ENCODE results near the gene RFX4. TPM values are rescaled to one million over a fixed set of nuclear protein-coding genes. Genes with fewer than 3 reads are reported as not detected.

RFX4 gene
- total and polyA plus RNA-seq, 2 of the 8 experiments (the other 6 are each of a cell fraction or from before 2014, with no cell fraction given): 0.06 TPM; not detected in 1

- Histone ChIP-seq H2AFZ (ENCODE audit: low read length) (peak within 1 kb of the TSS; percentile 96), H3K4me1 (replicated peaks in 1 of 4; ENCODE audit: control insufficient read depth in 3 of 4, insufficient read depth in 4 of 4, low read length in 3 of 4) (peaks cover 5 to 14% (median 8%) of the 10 kb centered on the region in 4 experiments; a peak in 5 of 7 replicates), H3K14ac (ENCODE audit: insufficient read length) (no peak within 1 kb of the TSS), H3K23me2 (ENCODE audit: low read depth, low read length) (peaks cover 7% of the 10 kb centered on the region; the same call in 1 of the 2 replicates), H2AK5ac (ENCODE audit: low read depth, low read length) (no peak within 1 kb of the TSS; the same call in 1 of the 2 replicates), H3K56ac (replicated peaks; ENCODE audit: insufficient read length, low read depth, low read length) (peak within 1 kb of the TSS; percentile 87), H2BK5ac (ENCODE audit: low read depth, low read length) (peak within 1 kb of the TSS; percentile 93), H4K91ac (replicated peaks; ENCODE audit: insufficient read length, low read length) (peak within 1 kb of the TSS; percentile 88), H3K79me1 (ENCODE audit: low read depth, low read length) (peaks cover 2% of the 10 kb centered on the region; the same call in 1 of the 2 replicates), H4K20me1 (replicated peaks in 1 of 2; ENCODE audit: control insufficient read depth in 1 of 2, insufficient read depth in 2 of 2, low read length in 2 of 2) (peaks cover 0 to 7% of the 10 kb centered on the region in 2 experiments), H3K27me3 (replicated peaks in 1 of 4; ENCODE audit: control insufficient read depth in 3 of 4, extremely low read depth in 1 of 4, insufficient read depth in 3 of 4, low read length in 3 of 4) (no peaks in the 10 kb centered on the region), H3K27ac (ENCODE audit: low read depth, low read length) (peak within 1 kb of the TSS; percentile 92), H2BK15ac (ENCODE audit: low read length) (no peak within 1 kb of the TSS), H4K8ac (ENCODE audit: extremely low read depth, insufficient read depth, low read length) (peak within 1 kb of the TSS; percentile 97), H3K36me3 (ENCODE audit: control insufficient read depth in 2 of 4, insufficient read depth in 4 of 4, low read length in 3 of 4) (no peaks in the 10 kb centered on the region; a peak in 1 of 8 replicates), H2BK20ac (ENCODE audit: low read length) (no peak within 1 kb of the TSS), H4K5ac (ENCODE audit: insufficient read length, low read depth, low read length) (peak within 1 kb of the TSS; percentile 82), H3K23ac (ENCODE audit: insufficient read length) (no peak within 1 kb of the TSS), H3K18ac (ENCODE audit: extremely low read depth, low read length) (peak within 1 kb of the TSS; percentile 98), H3K79me2 (ENCODE audit: control insufficient read depth in 1 of 2, insufficient read depth in 2 of 2, low read length in 2 of 2) (peaks cover 14 to 44% of the 10 kb centered on the region in 2 experiments), H3K4me3 (ENCODE audit: extremely low read depth in 1 of 4, insufficient read depth in 2 of 4, low read depth in 3 of 4, low read length in 4 of 4) (peak within 1 kb of the TSS; percentile 81 to 92 (median 85)), H2BK12ac (ENCODE audit: low read depth, low read length) (peak within 1 kb of the TSS; percentile 88), H3K9me3 (ENCODE audit: insufficient read depth in 2 of 2, low read depth in 1 of 2, low read length in 1 of 2) (no peaks in the 10 kb centered on the region), H3K9ac (replicated peaks in 1 of 4; ENCODE audit: extremely low read depth in 1 of 4, low read depth in 3 of 4, low read length in 3 of 4) (peak within 1 kb of the TSS; percentile 54 to 86 (median 85)), H3K4ac (replicated peaks; ENCODE audit: insufficient read length, low read depth, low read length) (peak within 1 kb of the TSS; percentile 73), H3K4me2 (ENCODE audit: insufficient read depth in 1 of 2, low read depth in 2 of 2, low read length in 2 of 2) (peak within 1 kb of the TSS; percentile 68 to 94), H2BK120ac (replicated peaks; ENCODE audit: low read depth, low read length) (peak within 1 kb of the TSS; percentile 19)
- 2% methylated on average over 52 of the region's 66 CpGs; no CpG with 5 or more reads in 1 of the 2 experiments for WGBS, 2 experiments (ENCODE audit: extremely low coverage in 1 of 2, insufficient coverage in 1 of 2, insufficient read length in 1 of 2, insufficient replicate concordance in 2 of 2, low coverage in 1 of 2, low lambda C conversion rate in 2 of 2, missing lambda C conversion rate in 1 of 2)
- POLR2A ChIA-PET (ENCODE audit: partially characterized antibody): interaction anchor here (0.7 to 2.6 kb wide), 9 partner anchors 10 to 192 kb away, joined by 3 to 9 read pairs (median 4); no protein-coding TSS in a partner anchor
- DNase-seq (ENCODE audit: low read depth in 1 of 2, low spot score in 2 of 2) (peak; percentile 95 to 98), FAIRE-seq (peak; percentile 74)
- CTCF ChIA-PET (ENCODE audit: partially characterized antibody): interaction anchor here (0.8 to 1.8 kb wide), 2 partner anchors 27 to 50 kb away, joined by 3 to 6 read pairs; no protein-coding TSS in a partner anchor
- peak; percentile 95 for TF ChIP-seq SIX5 (IDR thresholded peaks at IDR 0.05; ENCODE audit: low read depth, low read length)
- 0 out of 2 replicates have a peak, but pooled peaks have one; percentile 76 for TF ChIP-seq ATF2 (IDR thresholded peaks at IDR 0.05; ENCODE audit: low read length)
- no peak for TF ChIP-seq CBX8 (IDR thresholded peaks at IDR 0.05; ENCODE audit: borderline replicate concordance, low read depth, low read length)
- TF ChIP-seq KDM1A (IDR thresholded peaks at IDR 0.05; ENCODE audit: borderline replicate concordance, low read length): peak; percentile 81; the same call in 1 of the 2 replicates
- TF ChIP-seq YY1 (IDR thresholded peaks at IDR 0.05; ENCODE audit: low read depth, low read length): peak; percentile 60; the same call in 1 of the 2 replicates
Observed at GRCh38 chr12:106774005-106774807, 191.4 kb downstream of the RFX4 start, which contains the start of gene RIC8B. Gene RIC8B (plus strand): TSS chr12:106774682. CDS start chr12:106774746, 64 bp downstream.
